Progenitor cell of endocrine pancreas (in vitro differentiated cells): ENCODE data around the gene FCHSD2. TPM values are rescaled to one million over a fixed set of nuclear protein-coding genes. Genes with fewer than 3 reads are reported as not detected.

Experiments
- DNase-seq: peaks from one replicate; pipeline ENCODE4 v3.0.0; 2021; ENCODE audit warnings: low spot score; ENCODE audit not compliant: unreplicated experiment
- H3K27ac Mint-ChIP-seq: 2 replicates; pipeline ENCODE4 v1.8.0; 2021; ENCODE audit warnings: mild to moderate bottlenecking, moderate library complexity, mixed read lengths
- H3K27me3 Mint-ChIP-seq: 2 replicates; pipeline ENCODE4 v1.8.0; 2021; ENCODE audit warnings: mixed read lengths
- H3K36me3 Mint-ChIP-seq: 2 replicates; pipeline ENCODE4 v1.8.0; 2022; ENCODE audit warnings: mixed read lengths; ENCODE audit not compliant: insufficient read depth
- H3K4me1 Mint-ChIP-seq: 2 replicates; pipeline ENCODE4 v1.8.0; 2021; ENCODE audit warnings: low read depth, mixed read lengths
- H3K4me3 Mint-ChIP-seq: 2 replicates; pipeline ENCODE4 v1.8.0; 2021; ENCODE audit warnings: low read depth, mild to moderate bottlenecking, moderate library complexity, mixed read lengths
- H3K9me3 Mint-ChIP-seq: 2 replicates; pipeline ENCODE4 v1.8.0; 2021; ENCODE audit warnings: low read depth, mixed read lengths
- total RNA-seq: library from RNA; stranded (reverse); gene quantifications from 2 replicates; pipeline ENCODE4 v1.2.1, GENCODE V29; 2021
- TF ChIP-seq, protein P1 (sequence below): fragments of 200-600 bp; sonication (generic); IDR thresholded peaks from one replicate; pipeline ENCODE4 v1.5.0; 2021; ENCODE audit warnings: antibody characterized with exemption, mild to moderate bottlenecking; ENCODE audit not compliant: unreplicated experiment

FCHSD2 gene
- total RNA-seq, 1 donor from 2014 or later = 35.4 TPM

GRCh38 chr11:73147771-73148681 lies 5.9 kb upstream of the FCHSD2 start:
- Mint-ChIP-seq H3K4me3 (no peak overlapping the region), H3K27me3 (peaks cover 10% of the 10 kb centered on the region), H3K36me3 (no peaks in the 10 kb centered on the region), H3K27ac (no peak overlapping the region), H3K9me3 (no peaks in the 10 kb centered on the region), H3K4me1 (peaks cover 9% of the 10 kb centered on the region)
- no peak for DNase-seq
- TF ChIP-seq, protein P1, sequence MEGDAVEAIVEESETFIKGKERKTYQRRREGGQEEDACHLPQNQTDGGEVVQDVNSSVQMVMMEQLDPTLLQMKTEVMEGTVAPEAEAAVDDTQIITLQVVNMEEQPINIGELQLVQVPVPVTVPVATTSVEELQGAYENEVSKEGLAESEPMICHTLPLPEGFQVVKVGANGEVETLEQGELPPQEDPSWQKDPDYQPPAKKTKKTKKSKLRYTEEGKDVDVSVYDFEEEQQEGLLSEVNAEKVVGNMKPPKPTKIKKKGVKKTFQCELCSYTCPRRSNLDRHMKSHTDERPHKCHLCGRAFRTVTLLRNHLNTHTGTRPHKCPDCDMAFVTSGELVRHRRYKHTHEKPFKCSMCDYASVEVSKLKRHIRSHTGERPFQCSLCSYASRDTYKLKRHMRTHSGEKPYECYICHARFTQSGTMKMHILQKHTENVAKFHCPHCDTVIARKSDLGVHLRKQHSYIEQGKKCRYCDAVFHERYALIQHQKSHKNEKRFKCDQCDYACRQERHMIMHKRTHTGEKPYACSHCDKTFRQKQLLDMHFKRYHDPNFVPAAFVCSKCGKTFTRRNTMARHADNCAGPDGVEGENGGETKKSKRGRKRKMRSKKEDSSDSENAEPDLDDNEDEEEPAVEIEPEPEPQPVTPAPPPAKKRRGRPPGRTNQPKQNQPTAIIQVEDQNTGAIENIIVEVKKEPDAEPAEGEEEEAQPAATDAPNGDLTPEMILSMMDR = no peak

DNA sequence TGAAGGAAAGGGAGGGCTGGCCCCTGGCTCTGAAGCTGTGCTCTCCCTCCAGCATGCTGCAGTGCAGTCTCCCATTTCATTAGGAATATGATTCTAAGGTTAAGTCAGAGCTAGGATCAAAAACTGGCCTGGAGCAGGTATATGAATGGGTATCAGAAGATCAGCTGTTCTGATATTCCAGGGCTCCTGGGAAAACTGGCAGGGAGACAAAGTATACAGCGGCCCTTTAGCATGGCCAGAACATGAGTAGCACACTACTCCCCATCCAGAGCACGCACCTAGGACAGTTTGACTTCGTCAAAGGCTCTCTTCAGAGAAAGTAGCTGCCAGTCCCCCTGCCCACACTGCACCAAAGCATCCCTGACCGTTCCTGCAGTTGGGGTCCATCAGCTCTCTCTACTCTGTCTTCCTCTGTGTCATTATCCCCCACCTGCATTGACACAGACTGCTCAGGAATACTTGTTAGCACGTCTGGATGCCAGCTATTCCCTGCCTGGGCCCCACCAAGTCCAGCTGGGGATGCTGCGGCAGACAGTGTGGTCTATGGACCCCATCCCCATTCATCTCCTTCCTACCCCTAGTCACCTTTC lies 4.0 kb upstream of the FCHSD2 start:
- DNase-seq = no peak
- peaks cover 10% of the 10 kb centered on the region for H3K4me1 Mint-ChIP-seq
- H3K27me3 Mint-ChIP-seq = peaks cover 7% of the 10 kb centered on the region
- no peaks in the 10 kb centered on the region for H3K36me3 Mint-ChIP-seq
- H3K27ac Mint-ChIP-seq = no peak overlapping the region
- TF ChIP-seq, protein P1 = no peak
- H3K9me3 Mint-ChIP-seq = no peaks in the 10 kb centered on the region
- H3K4me3 Mint-ChIP-seq = no peak overlapping the region

DNA sequence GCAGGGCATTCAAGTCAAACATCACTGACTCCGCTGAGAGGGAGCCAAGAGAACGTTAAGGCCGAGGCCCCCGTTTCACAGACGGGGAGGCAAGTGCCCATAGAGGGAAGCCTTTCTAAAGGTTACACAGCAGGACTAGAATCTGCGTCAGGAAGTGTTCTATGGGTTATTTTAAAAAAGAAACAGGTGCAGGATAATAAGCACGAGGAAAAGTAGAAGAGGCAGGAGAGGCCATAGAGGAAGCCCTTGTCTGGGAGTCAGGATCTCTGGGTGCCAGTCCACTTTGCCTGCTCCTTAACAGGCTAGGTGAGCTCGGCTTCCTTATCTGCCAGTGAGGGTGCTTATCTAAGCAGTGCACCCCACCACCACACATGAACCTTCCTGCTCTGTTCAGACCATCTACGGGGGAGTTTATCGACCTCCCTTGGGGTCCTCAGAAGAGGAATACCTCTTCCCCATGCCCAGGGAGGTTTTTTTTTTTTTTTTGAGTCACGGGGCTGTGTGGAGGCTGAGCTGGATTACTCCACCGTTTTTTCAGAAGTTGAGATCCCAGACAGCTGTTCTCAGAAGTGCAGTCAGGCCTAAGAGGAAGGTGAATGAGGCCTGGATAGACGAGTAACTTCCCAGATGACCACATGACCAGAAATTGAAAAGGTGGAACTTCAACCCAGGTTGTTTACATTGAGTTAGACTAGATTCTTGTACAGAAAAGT lies 1.2 kb upstream of the FCHSD2 start:
- H3K27me3 Mint-ChIP-seq = peaks cover 5% of the 10 kb centered on the region
- H3K4me1 Mint-ChIP-seq = peaks cover 25% of the 10 kb centered on the region
- DNase-seq = no peak
- TF ChIP-seq, protein P1 = no peak
- peak overlapping the region; percentile 94 for H3K27ac Mint-ChIP-seq
- H3K9me3 Mint-ChIP-seq = no peaks in the 10 kb centered on the region
- H3K36me3 Mint-ChIP-seq = no peaks in the 10 kb centered on the region
- peak overlapping the region; percentile 71 for H3K4me3 Mint-ChIP-seq

DNA sequence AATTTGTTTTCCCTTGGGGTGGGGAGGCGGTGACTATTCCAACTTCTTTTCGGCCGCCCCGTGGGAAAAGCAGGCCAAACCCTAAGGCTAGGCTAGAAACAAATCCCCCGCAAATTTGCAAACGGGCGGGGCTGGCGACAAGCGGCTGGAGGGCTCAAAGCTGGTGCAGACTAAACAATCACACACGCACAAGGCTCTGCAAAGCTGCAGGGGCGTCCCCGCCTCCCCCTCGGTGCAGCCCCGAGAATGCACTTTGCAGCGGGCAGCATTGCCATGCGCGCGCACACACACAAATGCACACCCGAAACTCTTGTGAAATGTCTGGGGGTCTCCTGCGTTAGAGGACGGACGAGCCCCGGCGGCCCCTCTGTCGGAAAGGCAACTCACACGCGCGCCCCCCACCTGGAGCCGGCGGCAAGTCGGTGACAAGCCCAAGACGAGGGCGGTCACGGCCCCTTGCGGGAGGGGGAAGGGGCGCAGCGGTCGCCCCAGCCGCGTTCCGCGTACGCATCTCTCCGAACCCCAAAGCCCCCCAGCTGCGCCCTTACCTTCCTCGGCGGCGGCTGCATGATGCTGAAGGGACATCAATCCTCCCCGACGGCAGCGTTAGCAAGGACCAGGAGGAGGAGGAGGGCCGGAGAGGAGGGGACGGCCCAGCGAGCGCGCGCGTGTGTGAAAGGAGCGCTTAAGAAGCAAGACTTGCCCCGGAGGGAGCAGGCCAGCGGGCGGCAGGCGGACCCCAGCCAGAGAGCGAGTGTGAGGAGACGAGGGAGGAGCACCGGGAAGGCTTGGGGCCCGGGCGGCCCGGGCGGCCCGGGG lies 600 bp downstream of the FCHSD2 start:
- TF ChIP-seq, protein P1 = no peak
- H3K9me3 Mint-ChIP-seq = no peaks in the 10 kb centered on the region
- peak overlapping the region; percentile 95 for H3K27ac Mint-ChIP-seq
- H3K27me3 Mint-ChIP-seq = peaks cover 3% of the 10 kb centered on the region
- DNase-seq = peak; percentile 61
- H3K36me3 Mint-ChIP-seq = no peaks in the 10 kb centered on the region
- H3K4me3 Mint-ChIP-seq = peak overlapping the region; percentile 89
- peaks cover 27% of the 10 kb centered on the region for H3K4me1 Mint-ChIP-seq

GRCh38 chr11:73141031-73141308 lies 1.1 kb downstream of the FCHSD2 start:
- Mint-ChIP-seq H3K4me3 (peak overlapping the region; percentile 89), H3K36me3 (no peaks in the 10 kb centered on the region), H3K27me3 (no peaks in the 10 kb centered on the region), H3K9me3 (no peaks in the 10 kb centered on the region), H3K4me1 (peaks cover 27% of the 10 kb centered on the region), H3K27ac (peak overlapping the region; percentile 90)
- no peak for DNase-seq
- TF ChIP-seq, protein P1 = no peak
